ENCODE results near the gene RFX4. TPM values are rescaled to one million over a fixed set of nuclear protein-coding genes. Genes with fewer than 3 reads are reported as not detected.

Gene RFX4
- total and polyA plus RNA-seq, 2 of the 13 experiments (the other 11 are each of a cell fraction or from before 2014, with no cell fraction given) = not detected

GRCh38 chr12:106580671-106581508 lies 1.9 kb upstream of the RFX4 start:
- Histone ChIP-seq H3K4me3 (replicated peaks in 1 of 3; ENCODE audit: insufficient read depth in 1 of 3, low read depth in 2 of 3, low read length in 3 of 3) (no peak overlapping the region; a peak in 1 of 6 replicates), H4K20me1 (ENCODE audit: insufficient read depth, low read length) (no peaks in the 10 kb centered on the region)

More at GRCh38 chr12:106580671-106581508, 1.9 kb upstream of the RFX4 start:
- FAIRE-seq (no peak), ATAC-seq (no peak; the same call in 2 of the 3 replicates), DNase-seq (ENCODE audit: low spot score) (no peak)
- no TSS peak for BruUV-seq (replicated peaks)
- POLR2A ChIA-PET = no interaction called here
- peaks cover 15 to 72% of the 10 kb centered on the region in 2 experiments for H3K27me3 ChIP-seq (ENCODE audit: control insufficient read depth in 1 of 2, insufficient read depth in 2 of 2, low read length in 2 of 2)
- intact Hi-C loops (cut with micrococcal nuclease; ENCODE audit: unreplicated experiment) = no loop called here
- 44% methylated on average over 34 of the region's 58 CpGs for WGBS (ENCODE audit: low lambda C conversion rate)
- H3K36me3 ChIP-seq (replicated peaks in 1 of 2; ENCODE audit: control insufficient read depth in 1 of 2, insufficient read depth in 2 of 2, low read length in 2 of 2) = no peaks in the 10 kb centered on the region
- in situ Hi-C loops (cut with HindIII; ENCODE audit: extremely low pct_ligation_motif_present, low pct_unique_long_range_greater_than_20kb) = no loop called here
- TF ChIP-seq ZBTB2 (CRISPR knock-in tag; IDR thresholded peaks at IDR 0.05; ENCODE audit: low read depth) (no peak), ARID3A (IDR thresholded peaks at IDR 0.05; ENCODE audit: low read depth, low read length) (no peak), ELF1 (CRISPR knock-in tag; IDR thresholded peaks at IDR 0.05) (no peak), EZH2 (conservative IDR thresholded peaks at IDR 0.05; ENCODE audit: low read depth, low read length) (0 out of 2 replicates have a peak, but pooled peaks have one; percentile 47), GFI1 (CRISPR knock-in tag; IDR thresholded peaks at IDR 0.05; ENCODE audit: borderline replicate concordance) (no peak), MYC (CRISPR knock-in tag; IDR thresholded peaks at IDR 0.05; ENCODE audit: borderline replicate concordance) (no peak), CBX5 (CRISPR knock-in tag; IDR thresholded peaks at IDR 0.05; ENCODE audit: borderline replicate concordance) (no peak)
- no peak overlapping the region for H3K9ac ChIP-seq (ENCODE audit: insufficient read depth, low read depth, low read length)
- CTCF ChIA-PET (ENCODE audit: low intra/inter-chr PET ratio, low total read pairs) = no interaction called here
- no peaks in the 10 kb centered on the region for H3K9me3 ChIP-seq (ENCODE audit: low read length)
- H3K27ac ChIP-seq (ENCODE audit: extremely low read length, insufficient read depth, low read length) = no peak overlapping the region
- no peaks in the 10 kb centered on the region for H3K79me2 ChIP-seq (ENCODE audit: insufficient read depth, low read length)
- no peak overlapping the region for H2AFZ ChIP-seq (ENCODE audit: low read length)
- H3K4me1 ChIP-seq (ENCODE audit: insufficient read depth, low read length) = no peaks in the 10 kb centered on the region
- H3K4me2 ChIP-seq (ENCODE audit: low read depth, low read length) = peak overlapping the region; percentile 7; the same call in 1 of the 2 replicates
